HS-5 (cell line): ENCODE results near the gene TOM1.

Experiments used
- DNase-seq: peaks from one replicate; pipeline ENCODE4 v3.0.0-alpha.2; 2012; ENCODE audit warnings: low read depth

The TOM1 gene

GRCh38 chr22:35299673-35300499, at the start of gene TOM1:
TOM1 (plus strand) TSS chr22:35299894; CDS start chr22:35299929, 35 bp downstream.
- DNase-seq, result peak; percentile 98

- DNase-seq, result no peak
Observed at GRCh38 chr22:35250156-35250555, 49.5 kb upstream of the TOM1 start.

GRCh38 chr22:35253946-35254345, 45.7 kb upstream of the TOM1 start:
- DNase-seq, result no peak

DNA sequence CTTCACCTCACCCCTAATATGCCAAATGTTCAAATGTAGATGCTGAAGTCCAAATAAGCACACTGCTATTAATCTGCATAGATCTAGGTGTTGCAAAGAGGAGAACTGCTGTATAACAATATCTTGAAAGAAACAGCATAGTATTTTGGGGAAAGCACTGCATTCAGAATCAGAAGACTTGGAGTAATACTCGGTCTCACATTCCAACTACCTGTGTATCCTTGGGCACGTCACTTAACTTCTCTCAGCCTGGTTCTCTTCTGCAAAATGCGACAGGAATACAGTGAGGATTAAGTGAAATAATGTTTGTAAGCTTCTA, 42.7 kb upstream of the TOM1 start:
- DNase-seq, result no peak

DNA sequence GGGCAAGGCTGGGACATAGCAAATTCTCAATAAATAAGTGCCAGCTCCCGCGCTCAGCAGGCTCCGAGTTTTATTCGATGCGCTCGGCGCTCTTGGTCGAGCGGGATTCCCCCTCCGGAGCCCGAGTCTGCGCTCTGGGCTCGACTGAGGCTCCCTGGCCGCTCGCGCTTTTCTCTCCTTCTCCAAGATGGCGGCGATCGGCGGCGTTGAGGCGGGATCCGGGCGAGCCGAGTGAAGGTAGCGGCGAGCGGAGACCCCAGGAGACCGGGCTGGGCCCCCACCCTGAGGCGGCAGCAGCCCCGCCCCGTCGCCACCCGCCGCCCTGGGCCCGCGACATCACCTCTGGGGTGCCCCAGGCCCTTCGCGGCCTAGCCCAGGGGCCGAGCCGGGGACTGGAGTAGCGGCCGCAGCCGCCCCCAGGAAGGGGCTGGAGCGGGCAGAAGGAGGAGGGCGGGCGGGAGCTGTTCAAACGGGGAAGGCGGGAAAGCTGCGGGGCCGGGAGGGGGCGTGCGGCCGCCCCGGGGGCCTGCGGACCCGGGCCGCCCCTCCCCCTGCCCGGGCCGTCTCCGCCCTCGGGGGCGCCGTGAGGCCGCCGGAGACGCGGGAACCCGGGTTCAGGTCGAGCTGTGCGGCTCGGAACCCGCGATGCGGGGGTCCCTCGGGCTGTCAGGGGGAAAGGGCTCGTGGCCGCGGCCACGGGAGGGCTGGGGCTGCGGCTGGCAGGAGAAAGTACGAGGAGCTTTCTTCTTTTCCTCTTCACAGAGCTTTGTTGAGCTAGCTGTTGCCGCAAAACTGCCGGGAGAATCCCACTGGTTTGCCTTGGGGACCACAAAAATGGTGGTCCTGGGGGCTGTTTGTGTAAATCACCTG, 42.1 kb upstream of the TOM1 start, which contains the start of gene HMGXB4:
Gene HMGXB4 (plus strand): TSS at position 173 of the 870 bp plus-strand sequence. CDS start 4,898 bp downstream, outside the sequence.
- DNase-seq, result peak; percentile 57

- no peak for DNase-seq
Observed at GRCh38 chr22:35258191-35258988, 41.3 kb upstream of the TOM1 start.

DNA sequence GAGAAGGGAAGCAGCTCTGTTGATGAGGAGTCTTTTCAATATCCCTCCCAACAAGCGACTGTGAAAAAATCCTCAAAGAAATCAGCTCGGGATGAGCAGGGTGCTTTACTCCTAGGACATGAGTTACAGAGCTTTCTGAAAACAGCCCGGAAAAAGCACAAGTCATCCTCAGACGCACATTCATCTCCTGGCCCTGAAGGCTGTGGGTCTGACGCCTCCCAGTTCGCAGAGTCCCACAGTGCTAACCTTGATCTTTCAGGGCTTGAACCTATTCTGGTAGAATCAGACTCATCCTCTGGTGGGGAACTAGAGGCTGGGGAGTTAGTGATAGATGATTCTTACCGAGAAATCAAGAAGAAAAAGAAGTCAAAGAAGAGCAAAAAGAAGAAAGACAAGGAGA, 34.7 kb upstream of the TOM1 start:
- DNase-seq, result no peak

DNA sequence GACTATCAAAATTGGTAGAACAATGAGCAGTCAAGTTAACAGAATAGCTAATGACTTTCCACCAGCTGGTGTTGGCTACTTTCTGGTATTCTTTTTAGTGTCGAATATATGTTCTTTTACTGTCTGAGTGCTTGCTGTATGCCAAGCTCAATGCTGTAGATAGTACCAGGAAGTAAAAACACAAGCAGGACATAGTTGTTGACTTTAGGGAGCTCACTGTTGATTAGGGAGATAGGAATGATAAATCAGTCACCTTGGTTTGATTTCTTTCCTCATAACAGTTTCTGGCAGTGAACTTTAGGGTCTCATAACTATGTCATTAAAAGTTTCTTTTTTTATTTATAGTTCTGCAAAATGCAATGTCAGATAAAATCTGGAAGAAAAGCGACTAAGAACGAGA, 33.4 kb upstream of the TOM1 start:
- no peak for DNase-seq

DNA sequence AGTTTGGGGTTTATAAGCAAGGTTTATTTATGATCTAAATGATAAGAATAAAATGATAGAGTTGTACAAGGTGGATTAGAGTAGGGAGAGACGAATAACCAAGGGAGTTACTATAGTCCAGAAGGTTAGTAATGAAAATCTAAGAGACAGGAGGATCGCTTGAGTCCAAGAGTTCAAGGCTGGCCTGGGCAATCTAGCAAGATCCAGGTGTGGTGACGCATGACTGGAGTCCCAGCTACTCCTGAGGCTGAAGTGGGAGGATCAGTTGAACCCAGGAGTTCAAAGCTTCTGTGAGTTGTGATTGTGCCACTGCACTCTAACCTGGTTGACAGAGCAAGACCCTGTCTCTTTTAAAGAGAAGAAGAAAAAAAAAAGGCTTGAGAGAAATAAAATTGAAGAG, 30.1 kb upstream of the TOM1 start:
- no peak for DNase-seq

DNA sequence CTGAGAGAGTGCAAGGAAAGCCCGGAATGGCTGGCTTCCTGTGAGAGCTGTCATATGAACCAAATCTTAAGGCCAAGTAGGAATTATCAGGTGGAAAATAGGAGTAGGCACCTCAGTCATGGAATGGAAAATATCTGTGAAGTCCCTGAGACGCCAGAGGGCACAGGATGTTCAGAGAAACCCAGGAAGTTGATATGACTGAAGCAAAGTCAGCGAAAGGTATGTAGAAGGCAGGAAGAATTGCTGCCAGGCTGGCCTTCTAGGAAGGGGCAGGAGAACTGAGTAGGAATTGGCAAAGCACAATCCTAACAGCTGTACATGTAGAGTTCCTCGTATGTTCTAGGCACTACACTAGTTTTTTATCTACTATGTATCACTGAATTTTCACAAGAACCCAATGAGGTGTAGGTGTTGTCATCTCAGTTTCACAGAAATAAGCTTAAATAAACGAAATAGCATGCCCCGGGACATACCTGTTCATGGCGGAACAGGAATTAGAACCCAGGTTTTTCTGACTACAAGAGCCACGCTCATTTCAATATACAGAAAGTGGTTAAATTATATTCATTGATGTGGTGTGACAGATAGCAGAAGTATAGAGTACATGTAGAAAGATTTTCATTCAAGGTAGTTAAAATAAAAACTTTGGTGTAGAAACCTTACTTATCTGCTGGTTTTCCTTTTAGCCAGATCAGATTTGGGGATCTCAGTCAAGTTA, 25.4 kb upstream of the TOM1 start:
- no peak for DNase-seq

DNA sequence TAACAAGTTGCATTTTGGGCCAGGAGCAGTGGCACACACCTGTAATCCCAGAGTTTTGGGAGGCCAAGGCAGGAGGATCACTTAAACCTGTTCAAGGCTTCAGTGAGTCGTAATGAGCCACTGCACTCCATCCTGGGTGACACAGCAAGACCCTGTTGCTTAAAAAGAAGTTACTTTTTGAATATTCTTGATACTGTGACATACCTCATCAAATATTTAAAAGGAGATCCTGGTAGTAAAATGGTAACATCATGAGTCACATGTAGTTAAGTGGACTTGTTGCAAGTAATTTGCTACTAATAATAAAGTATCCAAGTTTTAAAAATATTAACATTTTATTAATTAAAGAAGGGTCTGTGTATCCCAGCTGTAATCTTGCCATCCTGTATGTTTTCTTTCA, 24.1 kb upstream of the TOM1 start:
- DNase-seq, result no peak

DNA sequence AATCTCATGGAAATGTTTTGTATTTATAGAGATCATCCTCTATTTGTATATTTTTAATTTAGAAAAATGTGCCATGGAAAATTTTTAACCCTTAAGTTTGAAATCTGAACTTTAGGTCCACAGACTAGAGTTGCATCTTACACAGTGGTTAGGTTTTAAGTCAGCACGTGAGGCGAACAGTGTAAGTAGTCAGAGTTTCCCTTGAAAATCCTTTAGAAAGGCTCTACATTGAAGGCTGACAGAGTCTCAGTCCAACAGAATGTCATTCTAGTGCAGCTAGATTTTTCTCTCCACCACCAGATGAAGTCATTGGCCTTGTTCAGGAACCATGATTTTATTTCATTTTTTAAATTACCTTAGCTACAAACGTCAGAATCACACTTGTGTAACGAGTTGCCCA, 23.7 kb upstream of the TOM1 start:
- no peak for DNase-seq

GRCh38 chr22:35288116-35288515, 11.6 kb upstream of the TOM1 start:
- no peak for DNase-seq

DNA sequence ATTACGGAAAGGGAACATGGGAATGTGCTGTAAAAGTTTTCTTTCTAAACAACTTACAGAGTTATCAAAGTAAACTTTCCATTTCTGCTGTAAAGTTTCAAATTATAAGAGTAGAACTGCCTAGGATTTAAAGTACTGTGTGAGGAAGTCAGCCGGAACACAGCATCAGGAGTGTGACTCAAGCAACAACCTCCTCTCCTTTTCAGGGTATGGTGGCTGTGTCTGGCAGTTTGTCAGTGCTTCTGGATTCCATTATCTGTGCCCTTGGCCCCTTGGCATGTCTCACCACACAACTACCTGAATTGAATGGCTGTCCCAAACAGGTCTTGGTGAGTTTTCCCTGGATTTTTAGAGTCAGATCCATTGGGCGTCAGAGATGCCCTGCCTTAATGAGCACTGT, 6.9 kb upstream of the TOM1 start:
- DNase-seq, result no peak

DNA sequence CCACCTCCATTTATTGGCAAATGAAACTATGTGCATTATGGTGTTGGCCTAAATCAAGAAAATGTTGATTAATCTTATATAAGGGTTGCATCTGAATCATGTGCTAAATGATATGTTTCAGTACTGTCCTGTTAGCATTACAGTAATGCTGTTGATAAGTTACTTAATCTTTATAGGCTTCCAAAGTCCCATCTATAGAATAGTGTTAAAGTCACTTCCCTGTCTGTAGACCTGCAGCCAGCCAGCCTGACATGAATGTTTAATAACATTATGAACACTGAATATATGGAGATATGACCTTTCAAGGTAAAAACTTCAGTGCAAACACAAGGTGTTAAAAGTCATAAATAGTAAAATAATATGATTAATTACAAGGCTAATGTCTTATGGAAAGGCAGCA, 3.6 kb upstream of the TOM1 start:
- DNase-seq, result no peak

GRCh38 chr22:35299217-35299672, 449 bp upstream of the TOM1 start:
- DNase-seq, result no peak

DNA sequence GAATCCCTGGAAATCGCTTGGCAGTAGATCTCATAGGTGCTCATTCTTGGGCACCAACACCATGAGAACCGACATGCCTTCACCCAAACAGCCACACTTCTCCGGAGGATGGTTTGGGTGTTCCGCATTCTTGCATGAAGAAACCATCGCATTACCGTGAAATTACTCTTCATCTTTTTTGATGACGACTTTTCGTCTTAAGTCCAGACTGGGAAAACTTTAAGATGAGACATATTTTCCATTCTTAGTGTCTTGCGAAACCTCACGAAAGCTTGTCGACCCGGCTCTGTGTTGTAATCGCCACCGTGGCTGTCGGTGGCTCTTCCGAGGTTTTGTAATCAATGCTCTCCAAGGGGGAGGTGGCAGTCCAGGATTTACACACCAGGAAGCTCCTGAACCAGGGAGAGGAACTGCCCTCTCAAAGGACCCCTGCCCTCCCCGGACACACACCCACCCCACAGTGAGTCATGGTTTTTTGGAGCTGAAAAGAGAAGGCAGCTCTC, 1.7 kb downstream of the TOM1 start:
- peak; percentile 95 for DNase-seq

DNA sequence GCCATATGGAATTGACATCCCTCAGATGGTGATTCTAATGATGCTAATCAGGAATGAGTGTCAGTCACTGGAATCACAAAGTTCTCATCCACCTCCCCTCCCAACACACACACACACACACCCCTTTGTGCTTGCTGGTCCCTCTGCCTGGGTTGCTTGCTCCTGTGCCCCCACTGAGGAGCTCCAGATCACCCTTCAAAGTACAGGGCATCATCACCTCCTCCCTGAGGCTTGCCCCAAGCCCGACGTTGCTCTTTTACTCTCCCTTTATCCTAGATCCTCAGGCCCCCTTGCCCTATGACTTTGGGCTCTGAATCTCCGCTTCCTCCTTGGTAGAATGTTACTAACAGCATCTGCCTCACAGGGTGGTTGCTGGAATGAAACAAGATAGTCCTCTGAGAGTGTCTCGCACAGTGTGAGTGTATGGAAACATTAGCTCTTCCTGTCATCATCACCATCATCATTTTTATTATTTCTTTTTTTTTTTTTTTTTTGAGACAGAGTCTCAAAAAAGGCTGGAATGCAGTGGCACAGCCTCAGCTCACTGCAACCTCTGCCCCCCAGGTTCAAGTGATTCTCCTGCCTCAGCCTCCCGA, 3.4 kb downstream of the TOM1 start:
- no peak for DNase-seq

- DNase-seq, result no peak
Observed at GRCh38 chr22:35305525-35306070, 5.9 kb downstream of the TOM1 start.

GRCh38 chr22:35306350-35306967, 6.8 kb downstream of the TOM1 start:
- DNase-seq, result no peak
